ENCODE measurements around the gene ANXA4.

GRCh38 chr2:69768235-69768634 is 26.3 kb downstream of the ANXA4 start:
- no peak for TF ChIP-seq EZH2 (IDR thresholded peaks at IDR 0.05; ENCODE audit: insufficient read depth, poor library complexity, severe bottlenecking)
- no peak for TF ChIP-seq EZH2phosphoT487 (IDR thresholded peaks at IDR 0.05; ENCODE audit: insufficient read depth, low read depth)

Measured in GM23248 (cell line).